Ectodermal cell (in vitro differentiated cells): Measurements from ENCODE around the gene TCEAL8. TPM values are rescaled to one million over a fixed set of nuclear protein-coding genes. Genes with fewer than 3 reads are reported as not detected.
A peak's percentile ranks its signal among the peaks of the same experiment; 100 is the strongest.

Source experiments
- H3K27ac ChIP-seq: 2 replicates; pipeline ENCODE4 v1.7.0; 2013; ENCODE audit warnings: mild to moderate bottlenecking, low read depth, low read length; ENCODE audit not compliant: insufficient read depth, poor library complexity, severe bottlenecking
- H3K27me3 ChIP-seq: 2 replicates; pipeline ENCODE4 v1.7.0; 2013; ENCODE audit warnings: mild to moderate bottlenecking, low read length; ENCODE audit not compliant: insufficient read depth, control insufficient read depth, poor library complexity, severe bottlenecking
- H3K36me3 ChIP-seq: one replicate; pipeline ENCODE4 v1.7.0; 2013; ENCODE audit warnings: low read length; ENCODE audit not compliant: control insufficient read depth, insufficient read depth
- H3K4me1 ChIP-seq: one replicate; pipeline ENCODE4 v1.7.0; 2013; ENCODE audit warnings: low read length; ENCODE audit not compliant: control insufficient read depth, insufficient read depth
- H3K4me3 ChIP-seq: 2 replicates; pipeline ENCODE4 v1.7.0; 2013; ENCODE audit warnings: low read depth, low read length, control low read depth; ENCODE audit not compliant: insufficient read depth
- H3K9me3 ChIP-seq: 2 replicates; pipeline ENCODE4 v1.7.0; 2013; ENCODE audit warnings: mild to moderate bottlenecking, low read length, moderate library complexity; ENCODE audit not compliant: control insufficient read depth
- WGBS, 2 experiments: methylation state at CpG; one replicate each; pipeline ENCODE4 v1.1.7; 2013; ENCODE audit warnings: missing lambda C conversion rate in 2 of 2; 5-methylcytosine and 5-hydroxymethylcytosine counted together
- polyA plus RNA-seq, 4 experiments: library from polyadenylated mRNA; stranded (reverse); fragments of 50-300 nt; gene quantifications; one replicate each; pipeline ENCODE4 v1.2.3, GENCODE V29; 2013

TCEAL8 gene
- 76.3 TPM for polyA plus RNA-seq (2013, experiment 1 of 4)
- 79.6 TPM for polyA plus RNA-seq (2013, experiment 2 of 4)
- polyA plus RNA-seq (2013, experiment 3 of 4): 76.5 TPM
- 78.3 TPM for polyA plus RNA-seq (2013, experiment 4 of 4)

- Histone ChIP-seq H3K36me3 (no peaks in the 10 kb centered on the region), H3K4me3 (peak within 1 kb of the TSS; percentile 68), H3K27me3 (no peaks in the 10 kb centered on the region), H3K4me1 (peaks cover 7% of the 10 kb centered on the region), H3K9me3 (no peaks in the 10 kb centered on the region), H3K27ac (peak within 1 kb of the TSS; percentile 82)
- 0% methylated on average over 22 of the region's 22 CpGs for WGBS, 2 experiments
Observed at GRCh38 chrX:103254921-103255493, at the start of gene TCEAL8. TCEAL8 (minus strand) TSS chrX:103255155; CDS start chrX:103253979, 1,176 bp downstream.

- Histone ChIP-seq H3K36me3 (no peaks in the 10 kb centered on the region), H3K9me3 (no peaks in the 10 kb centered on the region), H3K4me3 (no peak overlapping the region), H3K4me1 (no peaks in the 10 kb centered on the region), H3K27me3 (no peaks in the 10 kb centered on the region), H3K27ac (no peak overlapping the region)
Observed at GRCh38 chrX:103304705-103305104, 49.8 kb upstream of the TCEAL8 start.

DNA sequence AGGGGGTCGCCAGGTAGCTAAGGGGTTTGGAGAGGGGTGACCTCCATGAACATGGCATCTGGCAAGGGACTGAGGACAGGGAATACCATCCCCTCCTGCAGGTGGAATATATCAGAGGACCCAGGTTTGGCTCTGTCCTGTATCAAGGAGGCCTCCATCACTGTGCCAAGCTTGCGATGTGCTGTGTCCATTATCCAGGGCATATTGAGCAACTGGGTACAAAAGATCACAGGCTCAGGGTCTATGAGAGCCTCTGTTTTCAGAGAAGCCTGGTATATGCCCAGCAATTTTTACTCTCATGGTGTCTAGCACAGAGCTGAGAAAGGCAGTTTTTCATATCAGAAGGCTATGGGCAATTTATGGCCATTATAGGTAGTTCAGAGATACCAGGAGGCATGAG is 38.2 kb upstream of the TCEAL8 start:
- Histone ChIP-seq H3K4me1 (no peaks in the 10 kb centered on the region), H3K4me3 (no peak overlapping the region), H3K9me3 (no peaks in the 10 kb centered on the region), H3K27ac (no peak overlapping the region), H3K27me3 (no peaks in the 10 kb centered on the region), H3K36me3 (no peaks in the 10 kb centered on the region)
- 85 to 100% methylated on average over 1 to 2 of the region's 2 CpGs for WGBS, 2 experiments

- no peaks in the 10 kb centered on the region for H3K27me3 ChIP-seq
- WGBS, 2 experiments: no CpG with 5 or more reads among the region's 1 CpG
- H3K36me3 ChIP-seq: no peaks in the 10 kb centered on the region
- no peaks in the 10 kb centered on the region for H3K4me1 ChIP-seq
- H3K4me3 ChIP-seq: no peak overlapping the region
- no peak overlapping the region for H3K27ac ChIP-seq
- H3K9me3 ChIP-seq: no peaks in the 10 kb centered on the region
Observed at GRCh38 chrX:103279624-103280023, 24.7 kb upstream of the TCEAL8 start.

DNA sequence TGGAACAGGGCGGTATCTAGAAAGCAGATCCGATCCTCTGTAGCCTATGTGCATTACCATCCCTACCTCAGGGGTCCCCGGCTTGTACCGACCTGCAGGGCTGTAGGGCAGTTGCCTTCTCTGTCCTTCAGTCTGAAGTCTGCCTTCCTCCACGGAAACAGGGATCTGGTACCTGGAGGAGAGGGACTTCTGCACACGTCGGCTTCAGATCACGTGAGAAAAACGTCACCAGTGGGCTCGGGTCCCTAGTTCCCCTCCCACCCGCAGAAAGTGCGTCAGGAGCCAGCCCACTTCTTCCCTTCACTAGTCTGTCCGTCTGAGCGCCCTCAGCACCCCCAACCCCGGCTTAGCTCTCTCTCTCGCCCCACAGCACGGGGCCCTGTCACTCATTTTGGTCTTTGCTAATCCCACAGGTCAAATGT is 21.6 kb upstream of the TCEAL8 start, which contains the start of gene TCEAL5:
TSS of gene TCEAL5 (minus strand) at position 170 of the 422 bp plus-strand sequence. CDS start 2,187 bp downstream, outside the sequence.
- no peak within 1 kb of the TSS for H3K4me3 ChIP-seq
- WGBS, 2 experiments: 90 to 95% methylated on average over 15 to 17 of the region's 17 CpGs

GRCh38 chrX:103275947-103276567 is 21.1 kb upstream of the TCEAL8 start:
- Histone ChIP-seq H3K4me1 (no peaks in the 10 kb centered on the region), H3K27me3 (no peaks in the 10 kb centered on the region), H3K36me3 (no peaks in the 10 kb centered on the region), H3K9me3 (no peaks in the 10 kb centered on the region), H3K27ac (no peak overlapping the region), H3K4me3 (no peak overlapping the region)
- 84 to 91% methylated on average over 19 to 21 of the region's 23 CpGs for whole genome bisulfite sequencing, 2 experiments

More for the DNA sequence above, 21.6 kb upstream of the TCEAL8 start, which contains the start of gene TCEAL5:
- Histone ChIP-seq H3K9me3 (no peaks in the 10 kb centered on the region), H3K27me3 (no peaks in the 10 kb centered on the region), H3K36me3 (no peaks in the 10 kb centered on the region), H3K27ac (no peak within 1 kb of the TSS), H3K4me1 (no peaks in the 10 kb centered on the region)

- no peaks in the 10 kb centered on the region for H3K36me3 ChIP-seq
- no peaks in the 10 kb centered on the region for H3K4me1 ChIP-seq
- no peaks in the 10 kb centered on the region for H3K27me3 ChIP-seq
- H3K27ac ChIP-seq: no peak overlapping the region
- no peaks in the 10 kb centered on the region for H3K9me3 ChIP-seq
- 93 to 98% methylated on average over 4 of the region's 4 CpGs for WGBS, 2 experiments
- H3K4me3 ChIP-seq: no peak overlapping the region
Observed at GRCh38 chrX:103274284-103274683, 19.3 kb upstream of the TCEAL8 start.

DNA sequence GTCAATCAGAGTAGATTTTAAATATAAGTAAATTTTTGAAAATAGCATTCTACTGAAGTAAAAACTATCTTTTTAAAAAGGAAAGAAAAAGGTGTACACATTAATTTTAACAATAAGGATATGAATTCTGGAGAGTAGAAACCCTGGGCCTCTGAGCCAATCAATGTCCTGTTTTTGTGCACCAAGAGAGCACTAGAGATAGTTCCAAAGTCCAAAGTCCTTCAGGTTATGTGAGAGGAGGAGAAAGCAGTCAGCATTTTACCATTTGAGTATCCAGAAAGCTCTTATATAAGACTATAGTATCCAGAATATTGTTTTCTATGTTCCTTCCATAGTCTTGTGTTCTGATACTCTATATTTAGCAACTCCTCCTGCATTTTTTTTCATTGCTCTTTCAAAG is 3.3 kb upstream of the TCEAL8 start:
- H3K36me3 ChIP-seq: no peaks in the 10 kb centered on the region
- no peak overlapping the region for H3K4me3 ChIP-seq
- peaks cover 4% of the 10 kb centered on the region for H3K4me1 ChIP-seq
- no peaks in the 10 kb centered on the region for H3K27me3 ChIP-seq
- no peaks in the 10 kb centered on the region for H3K9me3 ChIP-seq
- H3K27ac ChIP-seq: no peak overlapping the region

- Histone ChIP-seq H3K27ac (no peak overlapping the region), H3K36me3 (no peaks in the 10 kb centered on the region), H3K4me3 (no peak overlapping the region), H3K4me1 (peaks cover 7% of the 10 kb centered on the region), H3K27me3 (no peaks in the 10 kb centered on the region), H3K9me3 (no peaks in the 10 kb centered on the region)
Observed at GRCh38 chrX:103256651-103257050, 1.7 kb upstream of the TCEAL8 start.

GRCh38 chrX:103254171-103254824 is 657 bp downstream of the TCEAL8 start:
- Histone ChIP-seq H3K4me3 (peak overlapping the region; percentile 68), H3K36me3 (no peaks in the 10 kb centered on the region), H3K27me3 (no peaks in the 10 kb centered on the region), H3K9me3 (no peaks in the 10 kb centered on the region), H3K4me1 (peaks cover 7% of the 10 kb centered on the region), H3K27ac (peak overlapping the region; percentile 82)
- 0% methylated on average over 22 of the region's 22 CpGs for WGBS, 2 experiments
